Tibial artery (tissue), 4 donors: ENCODE measurements around the gene RCOR1.
"Not testable (repeated sequence)": the region's sequence is repeated elsewhere in the genome, so short reads cannot be mapped to it uniquely, and the experiment has no call there.

Experiments used
- DNase-seq, 2 donors: peaks; one replicate each; pipeline ENCODE4 v3.0.0-alpha.2; 2019
- H3K27ac ChIP-seq, 2 donors: fragments of 200-600 bp; sonication (generic) in 1 of 2; 1 replicate in 1 of 2; 2 replicates in 1 of 2; pipeline ENCODE4 v1.5.1; 2018 to 2019; ENCODE audit warnings: mild to moderate bottlenecking in 1 of 2
- H3K27me3 ChIP-seq, 2 donors: fragments of 200-600 bp; sonication (generic) in 1 of 2; one replicate each; pipeline versions ENCODE4 v1.5.1 to v1.6.0; 2016 to 2019
- H3K36me3 ChIP-seq, 3 donors: fragments of 200-600 bp; sonication (generic) in 2 of 3; one replicate each; pipeline ENCODE4 v1.5.1; 2016 to 2019; ENCODE audit warnings: mild to moderate bottlenecking in 2 of 3
- H3K4me1 ChIP-seq, 4 donors: fragments of 200-600 bp; sonication (generic) in 2 of 4; 1 replicate in 3 of 4; 2 replicates in 1 of 4; pipeline ENCODE4 v1.5.1; 2016 to 2019
- H3K4me3 ChIP-seq, 2 donors: fragments of 200-600 bp; sonication (generic) in 1 of 2; 1 replicate in 1 of 2; 2 replicates in 1 of 2; pipeline ENCODE4 v1.5.1; 2018 to 2019; ENCODE audit warnings: mild to moderate bottlenecking in 2 of 2
- H3K9me3 ChIP-seq, 3 donors: fragments of 200-600 bp; sonication (generic) in 1 of 3; one replicate each; pipeline ENCODE4 v1.5.1; 2016 to 2019
- intact Hi-C: fragments of 100-400 bp; cut with DNase I; formaldehyde crosslinking; loops from one replicate; pipeline ENCODE4 v1.15.0; 2023; ENCODE audit warnings: low total_unique reads
- TF ChIP-seq, protein P1 (sequence below), 2 experiments: fragments of 200-600 bp in 1 of 2; fragments of 450-650 bp in 1 of 2; IDR thresholded peaks; one replicate each; pipeline ENCODE4 v1.5.1; 2017 to 2019; ENCODE audit warnings: antibody characterized with exemption in 2 of 2, mild to moderate bottlenecking in 1 of 2, moderate library complexity in 1 of 2

Gene RCOR1

DNA sequence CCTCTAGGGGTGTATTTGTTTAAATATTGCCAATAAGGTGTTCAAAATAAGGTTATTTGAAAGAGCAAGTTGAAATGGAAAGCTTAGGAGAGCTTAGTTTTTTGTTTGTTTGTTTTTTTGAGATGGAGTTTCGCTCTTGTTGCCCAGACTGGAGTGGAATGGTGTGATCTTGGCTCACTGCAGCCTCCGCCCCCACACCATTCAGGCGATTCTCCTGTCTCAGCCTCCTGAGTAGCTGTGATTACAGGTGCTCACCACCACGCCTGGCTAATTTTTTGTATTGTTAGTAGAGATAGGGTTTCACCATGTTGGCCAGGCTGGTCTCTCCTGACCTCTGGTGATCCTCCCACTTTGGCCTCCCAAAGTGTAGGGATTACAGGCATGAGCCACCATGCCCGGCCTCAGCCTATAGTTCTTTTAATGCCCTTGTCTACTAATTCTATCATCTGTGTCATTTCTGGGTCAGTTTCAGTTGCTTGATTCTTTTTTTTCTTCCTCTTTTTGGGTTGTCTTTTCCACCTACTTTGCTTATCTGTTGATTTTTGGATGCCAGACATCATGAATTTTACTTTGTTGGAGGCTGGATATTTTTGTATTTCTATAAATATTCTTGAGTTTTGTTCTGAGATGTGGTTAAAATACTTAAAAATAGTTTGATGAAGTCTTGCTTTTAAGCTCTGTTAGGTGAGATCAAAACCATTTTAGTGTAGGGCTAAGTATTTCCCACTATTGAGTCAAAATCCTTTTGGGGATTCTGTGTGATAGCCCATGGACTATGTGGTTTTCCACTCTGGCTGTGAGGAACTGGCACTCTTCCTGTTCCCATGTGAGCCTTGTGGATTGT lies 18.7 kb downstream of the RCOR1 start:
- peaks cover 0 to 15% (median 0%) of the 10 kb centered on the region in 4 donors for H3K4me1 ChIP-seq
- TF ChIP-seq, protein P1, sequence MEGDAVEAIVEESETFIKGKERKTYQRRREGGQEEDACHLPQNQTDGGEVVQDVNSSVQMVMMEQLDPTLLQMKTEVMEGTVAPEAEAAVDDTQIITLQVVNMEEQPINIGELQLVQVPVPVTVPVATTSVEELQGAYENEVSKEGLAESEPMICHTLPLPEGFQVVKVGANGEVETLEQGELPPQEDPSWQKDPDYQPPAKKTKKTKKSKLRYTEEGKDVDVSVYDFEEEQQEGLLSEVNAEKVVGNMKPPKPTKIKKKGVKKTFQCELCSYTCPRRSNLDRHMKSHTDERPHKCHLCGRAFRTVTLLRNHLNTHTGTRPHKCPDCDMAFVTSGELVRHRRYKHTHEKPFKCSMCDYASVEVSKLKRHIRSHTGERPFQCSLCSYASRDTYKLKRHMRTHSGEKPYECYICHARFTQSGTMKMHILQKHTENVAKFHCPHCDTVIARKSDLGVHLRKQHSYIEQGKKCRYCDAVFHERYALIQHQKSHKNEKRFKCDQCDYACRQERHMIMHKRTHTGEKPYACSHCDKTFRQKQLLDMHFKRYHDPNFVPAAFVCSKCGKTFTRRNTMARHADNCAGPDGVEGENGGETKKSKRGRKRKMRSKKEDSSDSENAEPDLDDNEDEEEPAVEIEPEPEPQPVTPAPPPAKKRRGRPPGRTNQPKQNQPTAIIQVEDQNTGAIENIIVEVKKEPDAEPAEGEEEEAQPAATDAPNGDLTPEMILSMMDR (IDR thresholded peaks at IDR 0.05), result no peak
- H3K27ac ChIP-seq, result no peak overlapping the region
- no peaks in the 10 kb centered on the region for H3K27me3 ChIP-seq
- H3K9me3 ChIP-seq, result no peaks in the 10 kb centered on the region
- no peak overlapping the region for H3K4me3 ChIP-seq
- H3K36me3 ChIP-seq, result no peaks in the 10 kb centered on the region
- no peak for DNase-seq
- intact Hi-C loops, result no loop called here

DNA sequence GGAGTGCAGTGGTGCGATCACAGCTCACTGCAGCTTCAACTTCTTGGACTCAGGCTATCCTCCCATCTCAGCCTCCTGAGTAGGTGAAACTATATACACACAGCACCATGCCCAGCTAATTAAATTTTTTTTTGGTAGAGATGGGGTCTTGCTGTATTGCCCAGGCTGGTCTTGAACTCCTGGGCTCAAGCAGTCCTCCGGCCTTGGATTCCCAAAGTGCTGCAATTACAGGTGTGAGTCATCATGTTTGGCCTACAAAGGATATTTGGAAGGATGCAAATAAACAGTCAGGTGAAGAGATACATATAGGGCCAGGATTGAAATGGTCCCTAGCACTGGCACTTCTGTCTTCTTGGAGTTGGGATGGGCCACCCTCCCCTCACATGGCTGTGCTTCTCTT lies 23.9 kb downstream of the RCOR1 start:
- TF ChIP-seq, protein P1 (IDR thresholded peaks at IDR 0.05), result no peak
- Histone ChIP-seq H3K4me3 (no peak overlapping the region), H3K27me3 (no peaks in the 10 kb centered on the region), H3K27ac (no peak overlapping the region), H3K9me3 (no peaks in the 10 kb centered on the region), H3K36me3 (no peaks in the 10 kb centered on the region), H3K4me1 (peaks cover 0 to 7% (median 0%) of the 10 kb centered on the region in 4 donors)
- intact Hi-C loops, result no loop called here
- DNase-seq, result no peak

GRCh38 chr14:102616799-102617198 lies 24.4 kb downstream of the RCOR1 start:
- DNase-seq, result no peak
- Histone ChIP-seq H3K27me3 (no peaks in the 10 kb centered on the region), H3K27ac (no peak overlapping the region), H3K9me3 (no peaks in the 10 kb centered on the region), H3K4me1 (peaks cover 0 to 2% (median 0%) of the 10 kb centered on the region in 4 donors), H3K36me3 (no peaks in the 10 kb centered on the region), H3K4me3 (no peak overlapping the region)
- TF ChIP-seq, protein P1 (IDR thresholded peaks at IDR 0.05), result no peak
- intact Hi-C loops, result no loop called here

GRCh38 chr14:102619012-102619411 lies 26.6 kb downstream of the RCOR1 start:
- H3K27ac ChIP-seq, H3K36me3 ChIP-seq, H3K27me3 ChIP-seq, H3K9me3 ChIP-seq, DNase-seq, H3K4me1 ChIP-seq, intact Hi-C loops, H3K4me3 ChIP-seq: not testable (repeated sequence)

DNA sequence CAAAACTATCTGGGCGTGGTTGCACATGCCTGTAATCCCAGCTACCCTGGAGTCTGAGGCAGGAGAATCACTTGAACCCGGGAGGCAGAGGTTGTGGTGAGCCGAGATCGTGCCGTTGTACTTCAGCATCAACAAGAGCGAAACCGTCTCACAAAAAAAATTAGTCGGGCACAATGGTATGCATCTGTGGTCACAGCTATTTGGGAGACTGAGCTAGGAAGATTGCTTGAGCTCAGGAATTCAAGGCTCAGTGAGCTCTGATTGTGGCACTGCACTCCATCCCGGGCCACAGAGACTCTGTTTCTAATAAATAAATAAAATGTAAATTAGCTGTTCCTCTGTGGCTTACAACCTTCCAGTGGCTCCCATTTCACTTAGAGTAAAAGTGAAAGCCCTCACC lies 28.0 kb downstream of the RCOR1 start:
- Histone ChIP-seq H3K4me1 (no peaks in the 10 kb centered on the region), H3K4me3 (no peak overlapping the region), H3K9me3 (no peaks in the 10 kb centered on the region), H3K27me3 (no peaks in the 10 kb centered on the region), H3K27ac (no peak overlapping the region), H3K36me3 (no peaks in the 10 kb centered on the region)
- TF ChIP-seq, protein P1 (IDR thresholded peaks at IDR 0.05), result no peak
- no peak for DNase-seq
- intact Hi-C loops, result no loop called here

- TF ChIP-seq, protein P1 (IDR thresholded peaks at IDR 0.05), result no peak
- H3K27ac ChIP-seq, result no peak overlapping the region
- H3K27me3 ChIP-seq, result no peaks in the 10 kb centered on the region
- no peak overlapping the region for H3K4me3 ChIP-seq
- DNase-seq, result no peak
- H3K36me3 ChIP-seq, result no peaks in the 10 kb centered on the region
- no peaks in the 10 kb centered on the region for H3K9me3 ChIP-seq
- intact Hi-C loops, result no loop called here
- H3K4me1 ChIP-seq, result no peaks in the 10 kb centered on the region
Observed at GRCh38 chr14:102622262-102622885, 29.9 kb downstream of the RCOR1 start.
